SK-MEL-5 (cell line): ENCODE measurements around the gene EXOC4. TPM values are rescaled to one million over a fixed set of nuclear protein-coding genes. Genes with fewer than 3 reads are reported as not detected.

Source experiments
- DNase-seq: peaks from one replicate; pipeline ENCODE4 v3.0.0-alpha.2; 2016; ENCODE audit warnings: low read depth, low spot score
- in situ Hi-C: cut with HindIII; loops from 2 replicates; pipeline ENCODE4 v1.10.0; 2016; ENCODE audit warnings: low sequenced_read_pairs, high pct_unique_total_duplicates, low pct_unique_long_range_greater_than_20kb
- total RNA-seq: library from RNA; depleted of rRNA; stranded (reverse); fragments of >200 nt; shearing (Covaris generic); gene quantifications from 2 replicates; pipeline ENCODE4 v1.2.3, GENCODE V29; 2014

The EXOC4 gene
- total RNA-seq, 1 experiment from 2014 or later, result 70.3 TPM

- in situ Hi-C loops, result no loop called here
- no peak for DNase-seq
Observed at GRCh38 chr7:133554330-133554729, 301.5 kb downstream of the EXOC4 start.

- in situ Hi-C loops, result no loop called here
- DNase-seq, result no peak
Observed at GRCh38 chr7:133556048-133556447, 303.2 kb downstream of the EXOC4 start.

DNA sequence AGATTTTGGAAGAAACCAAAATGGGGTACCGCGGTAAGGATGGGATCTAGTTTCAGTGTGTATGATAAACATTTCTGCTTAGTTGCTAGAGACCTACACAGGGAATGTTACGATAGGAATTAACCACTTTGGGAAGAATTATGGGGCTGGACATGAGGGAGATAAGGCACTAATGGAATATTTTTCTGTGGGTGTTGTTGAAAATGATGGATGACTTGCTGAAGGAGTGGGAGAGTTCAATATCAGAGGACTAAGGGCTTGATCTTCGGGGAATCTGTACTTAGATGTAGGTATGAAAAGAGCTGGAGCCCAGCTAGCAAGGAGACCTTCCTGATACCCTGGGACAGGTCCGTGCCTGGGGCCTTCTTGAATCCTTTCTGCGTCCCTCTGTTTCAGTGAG lies 303.7 kb downstream of the EXOC4 start:
- no peak for DNase-seq
- in situ Hi-C loops, result no loop called here

GRCh38 chr7:133560900-133561299 lies 308.0 kb downstream of the EXOC4 start:
- no peak for DNase-seq
- in situ Hi-C loops, result no loop called here

GRCh38 chr7:133561396-133561795 lies 308.5 kb downstream of the EXOC4 start:
- in situ Hi-C loops, result no loop called here
- DNase-seq, result no peak

DNA sequence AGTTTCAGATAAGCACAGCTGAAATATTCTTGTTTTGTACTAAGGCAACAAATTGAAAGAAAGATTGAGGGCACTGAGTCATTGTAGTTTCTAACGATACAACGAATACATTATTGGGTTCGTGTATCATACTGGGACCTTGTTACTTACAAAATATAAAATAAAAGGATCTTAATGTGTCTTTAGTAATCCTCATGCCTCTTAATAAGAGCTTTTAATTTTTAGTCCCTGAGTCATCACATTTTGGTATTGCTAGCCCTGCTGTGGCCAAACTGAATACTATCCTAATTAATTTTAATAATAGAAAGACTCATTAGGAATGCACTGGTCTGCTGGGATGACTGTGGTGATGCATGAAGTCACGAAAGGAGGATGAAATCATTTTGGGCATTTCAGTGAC lies 309.7 kb downstream of the EXOC4 start:
- DNase-seq, result no peak
- in situ Hi-C loops, result no loop called here

- in situ Hi-C loops, result no loop called here
- no peak for DNase-seq
Observed at GRCh38 chr7:133563251-133563650, 310.4 kb downstream of the EXOC4 start.

DNA sequence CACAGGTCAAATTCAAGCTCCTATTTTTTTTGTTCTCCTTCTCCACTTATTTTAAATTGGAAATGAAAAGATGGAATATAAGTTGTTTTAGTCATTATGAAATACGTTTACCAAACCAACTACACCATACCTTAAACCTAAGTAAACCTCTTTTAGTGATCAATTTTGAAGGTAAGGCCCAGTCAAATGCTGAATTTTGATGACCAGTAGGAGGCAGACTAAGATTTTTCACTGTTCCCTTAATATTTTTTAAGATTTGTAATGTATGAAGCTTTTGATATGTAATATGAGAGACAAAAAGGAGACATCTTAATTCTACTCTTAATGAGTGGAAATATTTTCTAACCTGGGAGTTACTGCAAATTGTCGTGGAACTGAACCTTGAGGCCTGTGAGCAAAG lies 311.6 kb downstream of the EXOC4 start:
- DNase-seq, result peak; percentile 26
- in situ Hi-C loops, result no loop called here

DNA sequence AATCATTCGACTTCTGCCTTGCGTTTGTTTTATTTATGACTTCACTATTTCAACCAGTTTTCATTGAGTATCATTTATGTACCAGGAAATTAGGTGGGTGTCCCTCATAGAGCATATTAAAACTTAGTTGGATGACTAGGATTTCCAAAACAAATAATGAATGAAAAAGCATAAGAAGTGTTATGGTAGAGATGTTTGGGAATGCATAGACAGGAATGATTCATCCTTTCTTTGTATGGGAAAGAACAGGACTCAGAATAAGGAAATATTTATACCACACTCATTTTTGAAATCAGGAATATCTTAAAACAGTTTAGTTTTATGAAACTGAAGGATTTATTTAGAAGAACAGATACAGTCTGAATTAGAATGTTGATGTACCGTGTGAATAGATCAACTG lies 315.7 kb downstream of the EXOC4 start:
- no peak for DNase-seq
- in situ Hi-C loops, result no loop called here

DNA sequence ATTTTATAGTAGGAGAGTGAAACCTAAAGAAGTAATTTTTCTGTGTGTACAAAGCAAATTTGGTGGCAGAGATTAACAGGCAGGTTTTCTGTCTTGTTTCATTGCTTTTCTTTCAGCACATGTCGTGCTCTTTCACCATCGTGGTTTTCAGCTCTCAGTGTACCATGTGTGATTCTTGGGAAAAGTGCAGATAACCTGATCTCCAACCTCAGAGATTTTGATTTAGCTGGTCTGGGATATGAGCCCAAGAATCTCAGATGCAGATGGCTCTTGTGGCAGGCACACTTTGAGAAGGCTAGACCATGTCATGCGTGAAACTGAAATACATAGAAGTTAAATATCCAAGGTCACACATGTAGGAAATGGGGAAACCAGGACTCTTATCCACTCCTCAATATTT lies 317.4 kb downstream of the EXOC4 start:
- no peak for DNase-seq
- in situ Hi-C loops, result no loop called here

DNA sequence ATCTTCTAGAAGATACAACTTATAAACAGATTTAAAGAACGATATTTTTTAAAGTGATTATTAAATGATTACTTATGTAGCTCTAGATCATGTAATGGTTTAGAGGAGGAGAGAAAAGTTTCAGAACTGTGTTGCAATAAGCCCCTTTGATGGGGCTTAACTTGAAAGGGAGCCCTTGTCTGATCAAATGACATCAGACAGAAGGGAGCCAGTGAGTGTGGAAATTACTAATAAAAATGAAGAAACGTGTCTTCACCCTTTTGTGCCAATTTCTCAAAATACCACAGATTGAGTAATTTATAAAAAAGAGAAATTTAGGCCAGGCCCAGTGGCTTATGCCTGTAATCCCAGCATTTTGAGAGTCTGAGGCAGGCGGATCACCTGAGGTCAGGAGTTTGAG lies 318.2 kb downstream of the EXOC4 start:
- in situ Hi-C loops, result no loop called here
- DNase-seq, result peak; percentile 48

- no peak for DNase-seq
- in situ Hi-C loops, result no loop called here
Observed at GRCh38 chr7:133572087-133572486, 319.2 kb downstream of the EXOC4 start.

GRCh38 chr7:133572843-133573242 lies 320.0 kb downstream of the EXOC4 start:
- in situ Hi-C loops, result no loop called here
- DNase-seq, result no peak

DNA sequence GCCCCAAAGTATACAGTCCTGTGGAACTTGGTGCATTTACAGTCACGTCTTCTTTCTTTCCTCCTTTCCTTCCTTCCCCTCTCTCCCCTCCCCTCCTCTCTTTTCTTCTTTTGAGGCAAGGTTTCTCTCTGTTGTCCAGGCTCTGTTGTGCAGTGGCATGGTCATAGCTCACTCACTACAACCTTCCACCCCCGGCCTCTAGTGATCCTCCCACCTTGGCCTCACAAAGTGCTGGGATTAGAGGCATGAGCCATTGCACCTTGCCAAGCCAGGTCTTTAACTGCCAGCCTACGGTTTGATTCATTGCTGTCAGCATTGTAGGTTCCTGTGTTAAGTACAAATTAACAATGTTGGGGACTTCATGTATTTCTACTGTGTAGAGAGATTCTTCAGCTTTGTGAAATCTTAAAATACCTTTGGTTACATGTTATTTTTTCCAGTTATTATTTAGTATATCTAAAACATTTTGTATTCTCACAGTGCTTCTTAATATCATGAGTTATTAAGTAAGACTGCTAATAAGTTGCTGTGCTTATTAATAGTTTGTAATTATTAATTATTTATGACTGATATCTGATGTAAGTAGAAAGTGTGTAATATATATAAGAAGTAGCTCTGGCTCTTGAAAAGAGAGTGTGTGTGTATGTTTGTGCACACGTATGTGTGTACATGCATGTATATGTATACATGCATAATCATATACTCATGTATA lies 320.8 kb downstream of the EXOC4 start:
- DNase-seq, result no peak
- in situ Hi-C loops, result no loop called here

GRCh38 chr7:133575726-133576440 lies 323.0 kb downstream of the EXOC4 start:
- in situ Hi-C loops, result no loop called here
- no peak for DNase-seq

GRCh38 chr7:133576612-133577168 lies 323.8 kb downstream of the EXOC4 start:
- no peak for DNase-seq
- in situ Hi-C loops, result no loop called here

DNA sequence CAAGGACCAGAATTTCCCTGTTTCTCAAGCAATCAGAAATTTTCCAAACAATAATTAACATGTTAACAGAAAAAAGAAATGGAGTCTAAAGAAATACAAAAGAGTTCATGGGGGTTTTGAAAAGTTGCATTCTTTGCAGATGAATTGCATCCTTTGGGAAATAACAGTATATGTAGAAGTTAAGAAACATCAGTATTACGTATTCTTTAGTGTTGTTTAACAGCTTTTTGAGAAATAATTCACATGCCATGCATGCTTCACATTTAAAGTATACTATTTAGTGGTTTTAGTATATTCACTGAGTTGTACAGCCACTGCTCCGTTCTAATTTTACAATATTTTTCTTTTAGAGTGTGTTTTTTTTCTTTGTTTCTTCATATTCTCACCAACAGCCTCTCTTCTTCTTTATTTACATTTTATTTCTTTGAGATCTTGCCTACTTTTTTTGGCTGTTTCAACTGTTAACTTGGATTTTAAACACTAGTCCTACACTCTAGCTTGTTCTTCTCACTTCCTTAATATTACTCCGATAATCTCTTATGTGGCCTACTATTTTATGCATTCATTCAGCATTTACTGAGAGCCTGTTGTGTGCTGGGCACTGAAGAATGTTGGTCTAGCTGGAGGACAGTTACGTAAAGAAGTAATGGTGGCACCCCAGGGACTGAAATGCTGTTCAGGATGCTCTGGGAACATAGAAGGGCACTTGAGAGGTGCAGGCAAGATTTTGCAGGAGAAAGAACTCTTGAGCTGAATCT lies 330.1 kb downstream of the EXOC4 start:
- DNase-seq, result no peak
- in situ Hi-C loops, result no loop called here

GRCh38 chr7:133583545-133584171 lies 330.8 kb downstream of the EXOC4 start:
- in situ Hi-C loops, result no loop called here
- no peak for DNase-seq
